Aorta (tissue), 5 donors: ENCODE measurements around the gene IL6R. TPM values are rescaled to one million over a fixed set of nuclear protein-coding genes. Genes with fewer than 3 reads are reported as not detected.

Experiments
- ATAC-seq: fragments of 200-7000 bp; cut with Tn5 transposase; one replicate; pipeline ENCODE4 v1.9.1; 2022; ENCODE audit warnings: moderate library complexity; ENCODE audit not compliant: low FRiP score
- DNase-seq, 2 donors: peaks; one replicate each; pipeline ENCODE4 v3.0.0-alpha.2; 2020
- H3K27ac ChIP-seq, 2 donors: one replicate each; pipeline ENCODE4 v1.5.1; 2013; ENCODE audit warnings: low read length in 2 of 2, mild to moderate bottlenecking in 2 of 2, moderate library complexity in 2 of 2, control low read depth in 1 of 2, inconsistent platforms in 1 of 2, low read depth in 1 of 2
- H3K27me3 ChIP-seq, 2 donors: one replicate each; pipeline ENCODE4 v1.6.1; 2013; ENCODE audit warnings: control low read depth in 1 of 2, low read length in 1 of 2, mild to moderate bottlenecking in 1 of 2, moderate library complexity in 1 of 2; ENCODE audit not compliant: insufficient read depth in 2 of 2, control insufficient read depth in 1 of 2
- H3K36me3 ChIP-seq, 2 donors: one replicate each; pipeline ENCODE4 v1.6.1; 2013; ENCODE audit warnings: control low read depth in 1 of 2, low read length in 1 of 2, mild to moderate bottlenecking in 1 of 2; ENCODE audit not compliant: insufficient read depth in 2 of 2, control insufficient read depth in 1 of 2
- H3K4me1 ChIP-seq, 2 donors: one replicate each; pipeline ENCODE4 v1.6.1; 2013; ENCODE audit warnings: low read length in 2 of 2, control low read depth in 1 of 2, mild to moderate bottlenecking in 1 of 2, moderate library complexity in 1 of 2; ENCODE audit not compliant: insufficient read depth in 2 of 2, control insufficient read depth in 1 of 2
- H3K4me3 ChIP-seq, 2 donors: one replicate each; pipeline ENCODE4 v1.5.1; 2013; ENCODE audit warnings: low read length in 2 of 2, control low read depth in 1 of 2, mild to moderate bottlenecking in 1 of 2
- H3K9me3 ChIP-seq: one replicate; pipeline ENCODE4 v1.6.1; 2013; ENCODE audit warnings: mild to moderate bottlenecking, low read length; ENCODE audit not compliant: control insufficient read depth
- WGBS, 2 donors: extraction: QIAGEN DNeasy Blood & Tissue Kit; methylation state at CpG; one replicate each; pipeline ENCODE4 v1.1.7; 2013; 5-methylcytosine and 5-hydroxymethylcytosine counted together
- intact Hi-C, 2 donors: fragments of 100-400 bp; cut with DNase I; formaldehyde crosslinking; loops; one replicate each; pipeline versions ENCODE4 v1.14.2 to v1.15.0; 2022
- polyA plus RNA-seq, 2 donors: library from polyadenylated mRNA; stranded (reverse); fragments of 200-250 nt; gene quantifications; one replicate each; pipeline ENCODE4 v1.2.3, GENCODE V29; 2013
- total RNA-seq, 2 donors: library from RNA; stranded (reverse); fragmentation: NEBNext Ultra II Directional; extraction: Animal tissue kit (Norgen Biotek cat#: 25700); gene quantifications; one replicate each; pipeline ENCODE4 v1.2.1, GENCODE V29; 2021
- donor health status: healthy with polysubstance abuse.
- donor health status: Bipolar disorder and iron deficiency.
- donor health status: DM: no; HTN: no; CAD: no.
- donor health status: DM: no; HTN: no; CAD: no.
- donor health status: DM: yes; HTN: yes; CAD: no.

IL6R gene
- total and polyA plus RNA-seq, 4 donors: 3.6 to 18.2 (median 11.6) TPM

- H3K36me3 ChIP-seq: no peaks in the 10 kb centered on the region
- intact Hi-C loops: no loop called here
- H3K4me1 ChIP-seq: no peaks in the 10 kb centered on the region
- WGBS, 2 donors: 70 to 71% methylated on average over 3 of the region's 3 CpGs
- no peak overlapping the region for H3K27ac ChIP-seq
- peak in 1 of 2 donors; percentile 70 for DNase-seq
- no peaks in the 10 kb centered on the region for H3K9me3 ChIP-seq
- no peak overlapping the region for H3K4me3 ChIP-seq
- H3K27me3 ChIP-seq: no peaks in the 10 kb centered on the region
- no peak for ATAC-seq
Measured at GRCh38 chr1:154474802-154475201, 69.7 kb downstream of the IL6R start.

GRCh38 chr1:154476791-154477190 lies 71.6 kb downstream of the IL6R start:
- H3K27me3 ChIP-seq: no peaks in the 10 kb centered on the region
- no peak overlapping the region for H3K27ac ChIP-seq
- no peak overlapping the region for H3K4me3 ChIP-seq
- no peaks in the 10 kb centered on the region for H3K4me1 ChIP-seq
- intact Hi-C loops: no loop called here
- 94 to 100% methylated on average over 1 of the region's 1 CpG for WGBS, 2 donors
- H3K9me3 ChIP-seq: no peaks in the 10 kb centered on the region
- ATAC-seq (no peak), DNase-seq (no peak)
- no peaks in the 10 kb centered on the region for H3K36me3 ChIP-seq

GRCh38 chr1:154478013-154478412 lies 72.9 kb downstream of the IL6R start:
- no peak overlapping the region for H3K27ac ChIP-seq
- 91% methylated on average over 8 of the region's 8 CpGs for WGBS, 2 donors
- H3K4me3 ChIP-seq: no peak overlapping the region
- no peak for ATAC-seq
- DNase-seq: no peak
- no peaks in the 10 kb centered on the region for H3K9me3 ChIP-seq
- H3K4me1 ChIP-seq: no peaks in the 10 kb centered on the region
- no peaks in the 10 kb centered on the region for H3K27me3 ChIP-seq
- intact Hi-C loops: no loop called here
- no peaks in the 10 kb centered on the region for H3K36me3 ChIP-seq

- Histone ChIP-seq H3K9me3 (no peaks in the 10 kb centered on the region), H3K27ac (no peak overlapping the region), H3K27me3 (no peaks in the 10 kb centered on the region), H3K4me1 (no peaks in the 10 kb centered on the region), H3K4me3 (no peak overlapping the region), H3K36me3 (no peaks in the 10 kb centered on the region)
- ATAC-seq (no peak), DNase-seq (no peak)
- 69 to 75% methylated on average over 5 of the region's 5 CpGs for WGBS, 2 donors
- intact Hi-C loops: no loop called here
Measured at GRCh38 chr1:154478639-154479038, 73.5 kb downstream of the IL6R start.

GRCh38 chr1:154479764-154480421 lies 74.8 kb downstream of the IL6R start:
- no peaks in the 10 kb centered on the region for H3K27me3 ChIP-seq
- no peaks in the 10 kb centered on the region for H3K9me3 ChIP-seq
- no peak overlapping the region for H3K27ac ChIP-seq
- intact Hi-C loops: loop anchor here (5.0 kb wide), 3 partner anchors 67 to 602 kb away; no protein-coding TSS in a partner anchor
- H3K4me3 ChIP-seq: no peak overlapping the region
- H3K4me1 ChIP-seq: no peaks in the 10 kb centered on the region
- H3K36me3 ChIP-seq: no peaks in the 10 kb centered on the region
- DNase-seq (peak in 1 of 2 donors; percentile 56), ATAC-seq (peak; percentile 94)
- WGBS, 2 donors: 40% methylated on average over 9 of the region's 9 CpGs

GRCh38 chr1:154481053-154481452 lies 75.9 kb downstream of the IL6R start:
- WGBS, 2 donors: 82% methylated on average over 1 of the region's 1 CpG
- no peak for ATAC-seq

GRCh38 chr1:154483941-154484803 lies 79.0 kb downstream of the IL6R start:
- 78 to 80% methylated on average over 14 of the region's 14 CpGs for WGBS, 2 donors
- Histone ChIP-seq H3K9me3 (no peaks in the 10 kb centered on the region), H3K36me3 (no peaks in the 10 kb centered on the region), H3K4me1 (no peaks in the 10 kb centered on the region), H3K27ac (no peak overlapping the region), H3K27me3 (no peaks in the 10 kb centered on the region), H3K4me3 (no peak overlapping the region)
- intact Hi-C loops: loop anchor here (5.0 kb wide), 3 partner anchors 63 to 598 kb away; no protein-coding TSS in a partner anchor
- ATAC-seq (no peak), DNase-seq (no peak)

More at GRCh38 chr1:154481053-154481452, 75.9 kb downstream of the IL6R start:
- H3K4me1 ChIP-seq: no peaks in the 10 kb centered on the region
- DNase-seq: no peak
- no peaks in the 10 kb centered on the region for H3K36me3 ChIP-seq
- no peaks in the 10 kb centered on the region for H3K27me3 ChIP-seq
- intact Hi-C loops: loop anchor here (5.0 kb wide), 3 partner anchors 66 to 601 kb away; no protein-coding TSS in a partner anchor
- no peaks in the 10 kb centered on the region for H3K9me3 ChIP-seq
- no peak overlapping the region for H3K27ac ChIP-seq
- no peak overlapping the region for H3K4me3 ChIP-seq

GRCh38 chr1:154485106-154485505 lies 80.0 kb downstream of the IL6R start:
- H3K4me3 ChIP-seq: no peak overlapping the region
- intact Hi-C loops: no loop called here
- 83 to 85% methylated on average over 5 of the region's 5 CpGs for WGBS, 2 donors
- H3K9me3 ChIP-seq: no peaks in the 10 kb centered on the region
- DNase-seq (peak in 1 of 2 donors; percentile 57), ATAC-seq (peak; percentile 80)
- H3K27me3 ChIP-seq: no peaks in the 10 kb centered on the region
- H3K4me1 ChIP-seq: no peaks in the 10 kb centered on the region
- no peak overlapping the region for H3K27ac ChIP-seq
- no peaks in the 10 kb centered on the region for H3K36me3 ChIP-seq
